Right lobe of liver (tissue), 6 donors: ENCODE measurements around the gene TREH. TPM values are rescaled to one million over a fixed set of nuclear protein-coding genes. Genes with fewer than 3 reads are reported as not detected.

Experiments used
- ATAC-seq, 4 donors: fragments of 200-7000 bp; cut with Tn5 transposase; one replicate each; pipeline ENCODE4 v1.9.1; 2020; ENCODE audit warnings: mild to moderate bottlenecking in 4 of 4, moderate library complexity in 4 of 4
- DNase-seq, 3 donors: peaks; one replicate each; pipeline ENCODE4 v3.0.0-alpha.2; 2020
- H3K27ac ChIP-seq, 3 donors: fragments of 200-600 bp; one replicate each; pipeline ENCODE4 v1.8.0; 2022
- H3K27me3 ChIP-seq, 2 donors: fragments of 200-600 bp; one replicate each; pipeline ENCODE4 v1.8.0; 2022
- H3K36me3 ChIP-seq, 4 donors: fragments of 200-600 bp; sonication (generic) in 1 of 4; one replicate each; pipeline versions ENCODE4 v1.5.1 to v1.8.0; 2017 to 2022; ENCODE audit warnings: control low read depth in 1 of 4
- H3K4me1 ChIP-seq, 4 donors: fragments of 200-600 bp; sonication (generic) in 1 of 4; one replicate each; pipeline versions ENCODE4 v1.5.1 to v1.8.0; 2017 to 2022; ENCODE audit warnings: control low read depth in 1 of 4
- H3K4me3 ChIP-seq, 3 donors: fragments of 200-600 bp; one replicate each; pipeline ENCODE4 v1.8.0; 2022
- H3K9me3 ChIP-seq, 4 donors: fragments of 200-600 bp; sonication (generic) in 1 of 4; one replicate each; pipeline versions ENCODE4 v1.5.1 to v1.8.0; 2017 to 2022; ENCODE audit warnings: control low read depth in 1 of 4
- CTCF ChIP-seq, 4 donors: fragments of 200-600 bp in 3 of 4; fragments of 450-650 bp in 1 of 4; IDR thresholded peaks; one replicate each; pipeline versions ENCODE4 v1.5.1 to v1.8.0; 2016 to 2022; ENCODE audit warnings: antibody characterized with exemption in 4 of 4, mild to moderate bottlenecking in 2 of 4
- POLR2A ChIP-seq: fragments of 450-650 bp; IDR thresholded peaks from one replicate; pipeline ENCODE4 v1.6.1; 2017; ENCODE audit warnings: antibody characterized with exemption, mild to moderate bottlenecking
- WGBS: methylation state at CpG from one replicate; pipeline ENCODE4 v1.1.6; 2018; ENCODE audit warnings: low coverage, low lambda C conversion rate; ENCODE audit not compliant: insufficient coverage; ENCODE audit errors: missing lambda C conversion rate; 5-methylcytosine and 5-hydroxymethylcytosine counted together
- intact Hi-C, 2 donors: fragments of 100-400 bp; cut with DNase I; formaldehyde crosslinking; loops; one replicate each; pipeline versions ENCODE4 v1.11.2 to v1.14.1; 2022
- total RNA-seq, 6 experiments: library from RNA; depleted of rRNA in 2 of 6; stranded (reverse); fragments of >200 nt in 2 of 6; fragmentation: NEBNext Ultra II Directional in 3 of 6; extraction: Animal tissue kit (Norgen Biotek cat#: 25700) in 3 of 6; gene quantifications; one replicate each; pipeline versions ENCODE4 v1.1.0 to v1.2.4, GENCODE V29; 2016 to 2023
- donor health status: DM: no; HTN: yes; CAD: no.
- donor health status: DM: no; HTN: no; CAD: no.
- donor health status: DM: no; HTN: no; CAD: no.
- donor health status: DM: no; HTN: yes; CAD: no.
- donor health status: DM: no; HTN: yes; CAD: no.

The TREH gene
- total RNA-seq, 6 experiments from 2014 or later, result 2.1 to 5.1 (median 2.9) TPM; not detected in 2

DNA sequence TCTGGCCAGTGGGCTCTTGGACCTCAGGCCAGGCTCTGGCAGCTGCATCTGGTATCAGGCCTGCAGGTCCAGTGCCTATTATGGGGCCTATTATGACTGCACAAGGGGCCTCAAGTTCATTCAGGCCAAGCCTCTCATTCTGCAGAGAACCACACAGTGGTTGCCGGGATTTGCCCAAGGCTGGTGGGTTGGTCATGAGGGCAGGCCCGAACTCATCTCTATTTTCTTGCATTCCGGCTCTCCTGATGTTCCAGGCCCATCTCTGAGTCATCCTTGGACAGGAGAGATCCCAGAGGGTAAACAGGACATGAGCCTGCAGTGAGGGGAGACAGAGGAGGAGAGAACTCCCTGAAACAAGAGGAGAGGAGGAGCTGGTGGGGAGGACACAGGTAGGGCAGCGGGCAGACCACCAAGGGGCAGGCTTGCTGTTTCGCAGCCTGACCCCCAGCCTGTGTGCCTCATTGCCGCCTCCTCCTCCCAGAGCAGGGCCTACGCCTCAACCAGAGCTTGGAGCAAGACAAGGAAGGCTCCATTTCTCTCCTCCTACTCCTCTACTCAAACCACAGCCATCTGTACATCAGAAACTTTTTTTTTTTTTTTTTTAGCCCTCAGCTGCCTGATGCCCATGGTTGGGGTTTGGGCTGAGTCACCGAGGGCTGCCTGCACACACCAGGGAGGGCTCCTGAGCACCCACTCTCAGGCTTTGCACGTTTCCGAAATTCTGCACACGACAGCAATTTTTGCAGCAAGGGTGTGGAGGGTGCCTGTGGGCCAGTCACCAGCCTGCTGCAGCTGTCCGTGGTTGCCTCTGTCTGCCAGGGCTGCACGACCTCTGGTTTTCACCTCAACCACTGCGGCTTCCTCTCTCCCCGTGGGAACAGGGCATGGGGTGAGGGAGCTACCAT is 12.7 kb upstream of the TREH start:
- TF ChIP-seq CTCF (IDR thresholded peaks at IDR 0.05), result no peak
- TF ChIP-seq POLR2A, result no peak
- Histone ChIP-seq H3K9me3 (no peaks in the 10 kb centered on the region), H3K4me1 (peaks cover 0 to 9% (median 0%) of the 10 kb centered on the region in 4 donors), H3K4me3 (no peak overlapping the region), H3K27ac (no peak overlapping the region), H3K27me3 (no peaks in the 10 kb centered on the region), H3K36me3 (no peaks in the 10 kb centered on the region)
- DNase-seq, result no peak
- WGBS, result 62% methylated on average over 3 of the region's 15 CpGs
- ATAC-seq, result no peak
- intact Hi-C loops, result loop anchor here (10.0 kb wide), 3 partner anchors 93 to 263 kb away; partner anchors contain the start of gene UPK2 (in 1 of the 2)

- Histone ChIP-seq H3K36me3 (no peaks in the 10 kb centered on the region), H3K4me3 (no peak overlapping the region), H3K4me1 (peaks cover 0 to 9% (median 0%) of the 10 kb centered on the region in 4 donors), H3K27me3 (no peaks in the 10 kb centered on the region), H3K9me3 (no peaks in the 10 kb centered on the region), H3K27ac (peak overlapping the region in 2 of 3 donors; percentile 74 to 85)
- DNase-seq (no peak), ATAC-seq (no peak)
- no peak for TF ChIP-seq CTCF (IDR thresholded peaks at IDR 0.05)
- TF ChIP-seq POLR2A, result no peak
- 91% methylated on average over 7 of the region's 15 CpGs for WGBS
- intact Hi-C loops, result loop anchor here (10.0 kb wide), 3 partner anchors 94 to 264 kb away; partner anchors contain the start of gene UPK2 (in 1 of the 2)
Observed at GRCh38 chr11:118690553-118691304, 11.3 kb upstream of the TREH start.

DNA sequence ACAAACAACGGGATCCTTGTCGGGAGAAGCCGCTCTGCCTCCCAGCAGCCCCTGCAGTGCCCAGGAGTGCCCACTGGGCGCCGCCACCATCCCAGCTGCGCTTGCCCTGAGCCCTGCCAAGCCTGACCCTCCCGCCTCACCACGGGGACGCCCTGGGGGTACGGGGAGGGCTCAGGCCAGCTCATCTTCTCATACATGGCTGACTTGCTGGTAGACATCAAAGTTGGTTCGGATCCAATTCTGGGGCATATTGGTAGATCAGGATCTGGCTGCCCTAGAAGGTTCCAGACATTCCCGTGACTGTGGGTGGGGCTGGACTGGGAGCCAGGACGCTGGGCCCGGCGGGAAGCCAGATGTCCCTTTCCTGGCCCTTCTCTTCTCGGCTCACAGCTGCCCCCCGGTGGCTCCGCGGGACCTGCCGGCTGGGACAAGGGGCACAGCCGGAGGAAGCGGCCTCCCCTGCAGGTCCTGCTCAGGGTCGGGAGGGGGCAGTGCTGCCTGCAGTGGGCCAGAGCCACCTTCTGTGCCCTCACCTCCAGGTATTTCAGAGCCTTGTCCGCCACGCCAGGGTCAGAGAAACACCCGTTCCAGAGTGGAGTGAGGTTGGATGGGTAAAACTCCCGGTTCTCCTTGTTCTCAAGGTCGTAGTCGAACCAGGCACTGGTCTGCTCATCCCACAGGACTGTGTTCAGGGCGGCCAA is 10.6 kb upstream of the TREH start:
- DNase-seq (peak; percentile 98 to 99 (median 98)), ATAC-seq (peak; percentile 95 to 98 (median 98))
- no CpG with 5 or more reads among the region's 30 CpGs for WGBS
- intact Hi-C loops, result loop anchor here (10.0 kb wide), 3 partner anchors 95 to 265 kb away; partner anchors contain the start of gene UPK2 (in 1 of the 2)
- peak; percentile 77 to 94 (median 86) for TF ChIP-seq CTCF (IDR thresholded peaks at IDR 0.05)
- TF ChIP-seq POLR2A, result no peak
- no peaks in the 10 kb centered on the region for H3K36me3 ChIP-seq
- H3K27me3 ChIP-seq, result no peaks in the 10 kb centered on the region
- H3K9me3 ChIP-seq, result no peaks in the 10 kb centered on the region
- peak overlapping the region; percentile 34 to 38 (median 35) for H3K4me3 ChIP-seq
- H3K27ac ChIP-seq, result peak overlapping the region; percentile 74 to 88 (median 85)
- peaks cover 0 to 9% (median 0%) of the 10 kb centered on the region in 4 donors for H3K4me1 ChIP-seq

DNA sequence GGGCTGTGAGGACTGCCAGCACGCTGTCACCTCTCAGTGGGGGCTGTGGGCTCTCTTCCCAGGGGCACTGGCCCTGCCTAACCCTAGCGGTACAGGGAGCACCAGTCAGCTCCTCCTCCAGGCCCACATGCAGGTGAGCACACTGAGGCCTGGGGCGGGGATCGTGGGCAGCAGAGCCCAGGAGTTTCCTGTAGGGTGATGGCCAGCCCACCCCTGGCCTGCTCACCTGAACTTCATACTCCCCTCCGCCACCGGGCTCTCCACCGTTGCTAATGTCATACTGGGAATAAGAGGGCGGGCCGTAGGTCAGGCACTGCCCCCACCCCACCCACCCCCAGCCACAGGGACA is 10.0 kb upstream of the TREH start:
- Histone ChIP-seq H3K9me3 (no peaks in the 10 kb centered on the region), H3K4me3 (peak overlapping the region; percentile 34 to 38 (median 35)), H3K27me3 (no peaks in the 10 kb centered on the region), H3K36me3 (no peaks in the 10 kb centered on the region), H3K27ac (peak overlapping the region; percentile 74 to 88 (median 85)), H3K4me1 (peaks cover 0 to 9% (median 0%) of the 10 kb centered on the region in 4 donors)
- WGBS, result 0% methylated on average over 3 of the region's 9 CpGs
- no peak for TF ChIP-seq CTCF (IDR thresholded peaks at IDR 0.05)
- no peak for TF ChIP-seq POLR2A
- ATAC-seq, result peak in 3 of 4 donors; percentile 14 to 40 (median 15)
- intact Hi-C loops, result no loop called here
- no peak for DNase-seq
